HG03342 (cell line): Measurements from ENCODE around the gene CPVL.

Source experiments
- ATAC-seq: cut with Tn5 transposase; IDR thresholded peaks from one replicate; pipeline ENCODE4 v1.9.1; 2021; ENCODE audit warnings: mild to moderate bottlenecking, moderate library complexity; ENCODE audit not compliant: unreplicated experiment

Gene CPVL

GRCh38 chr7:29053105-29053872 is 93.0 kb downstream of the CPVL start:
- no peak for ATAC-seq

- no peak for ATAC-seq
These were observed 99.4 kb downstream of the CPVL start for GRCh38 chr7:29046978-29047377.

GRCh38 chr7:29045258-29046086 is 100.9 kb downstream of the CPVL start:
- no peak for ATAC-seq

DNA sequence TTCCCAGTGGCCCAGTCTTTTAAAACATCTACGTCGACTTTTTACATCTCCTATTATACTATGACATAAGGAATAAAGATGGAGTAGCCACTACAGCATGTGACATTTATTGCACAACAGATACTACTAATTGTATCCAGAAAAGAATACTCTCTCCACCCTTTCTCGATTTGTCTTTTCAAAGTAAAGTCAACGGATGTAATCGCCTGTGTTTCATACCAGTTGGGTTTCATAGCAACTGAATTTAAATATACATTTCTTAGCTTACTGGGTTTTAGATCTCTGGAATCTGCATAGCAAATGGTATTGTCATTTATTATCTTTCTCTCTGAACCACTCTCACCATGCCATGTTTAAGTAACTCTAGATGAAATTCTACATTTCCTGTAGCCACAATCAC is 101.8 kb downstream of the CPVL start:
- ATAC-seq, result no peak

GRCh38 chr7:29043576-29043975 is 102.8 kb downstream of the CPVL start:
- ATAC-seq, result no peak

- ATAC-seq, result no peak
These were observed 103.5 kb downstream of the CPVL start for GRCh38 chr7:29042824-29043231.

GRCh38 chr7:29041991-29042390 is 104.3 kb downstream of the CPVL start:
- no peak for ATAC-seq

GRCh38 chr7:29040579-29040925 is 105.8 kb downstream of the CPVL start:
- no peak for ATAC-seq

GRCh38 chr7:29039821-29040578 is 106.3 kb downstream of the CPVL start:
- no peak for ATAC-seq

DNA sequence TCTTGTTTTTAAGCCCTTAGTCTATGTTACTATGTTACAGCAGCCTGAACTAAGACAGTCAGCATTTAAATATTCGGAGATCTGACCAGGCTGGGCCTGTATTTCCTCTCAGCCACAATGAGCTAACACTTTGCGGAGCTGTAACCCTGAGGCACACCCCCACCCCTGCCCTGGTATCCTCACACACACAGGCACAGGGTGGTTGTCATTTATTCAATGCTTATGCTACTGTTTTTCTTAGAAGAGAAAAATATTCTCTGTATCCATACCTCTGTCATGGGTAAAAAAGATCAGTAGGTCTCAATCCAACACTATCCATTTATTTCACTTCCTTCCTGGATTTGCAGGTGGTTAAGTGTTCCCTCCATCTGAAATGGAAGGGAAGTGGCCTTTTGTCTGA is 107.9 kb downstream of the CPVL start:
- ATAC-seq, result no peak

DNA sequence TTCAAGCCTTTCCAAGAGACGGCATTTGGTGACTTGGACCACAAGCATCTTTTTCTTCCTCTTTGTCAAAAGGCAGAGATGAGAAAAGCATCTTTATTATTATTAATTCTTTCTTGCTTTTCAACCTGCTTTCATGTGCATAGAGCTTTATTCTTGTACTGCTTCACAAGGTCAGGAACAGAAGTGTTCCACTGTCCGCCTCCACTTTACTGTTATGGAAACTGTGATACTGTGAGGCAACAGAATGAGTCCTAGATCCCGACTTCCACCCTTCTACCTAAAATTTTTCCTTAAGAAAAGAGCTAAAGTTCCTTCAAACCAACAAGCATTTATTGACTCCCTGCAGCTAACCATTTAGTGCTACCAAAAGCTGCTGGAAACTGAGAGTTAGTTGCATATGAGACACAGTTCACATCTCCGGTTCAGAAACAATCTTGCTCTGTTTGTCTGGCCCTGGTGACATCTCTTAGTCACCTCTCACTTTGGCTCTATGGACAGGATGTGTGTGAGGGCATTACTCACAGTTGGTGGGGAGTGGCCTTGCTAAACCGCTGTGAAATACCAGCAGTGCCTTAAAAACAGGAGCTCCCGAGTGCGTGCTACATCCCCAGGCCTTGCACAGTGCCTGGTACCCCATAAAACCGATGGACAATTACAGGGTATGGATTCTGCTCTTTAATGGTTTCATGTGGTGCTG is 111.1 kb downstream of the CPVL start:
- no peak for ATAC-seq

- ATAC-seq, result no peak
These were observed 112.8 kb downstream of the CPVL start for GRCh38 chr7:29033584-29033983.

GRCh38 chr7:29032146-29032545 is 114.2 kb downstream of the CPVL start:
- ATAC-seq, result no peak

DNA sequence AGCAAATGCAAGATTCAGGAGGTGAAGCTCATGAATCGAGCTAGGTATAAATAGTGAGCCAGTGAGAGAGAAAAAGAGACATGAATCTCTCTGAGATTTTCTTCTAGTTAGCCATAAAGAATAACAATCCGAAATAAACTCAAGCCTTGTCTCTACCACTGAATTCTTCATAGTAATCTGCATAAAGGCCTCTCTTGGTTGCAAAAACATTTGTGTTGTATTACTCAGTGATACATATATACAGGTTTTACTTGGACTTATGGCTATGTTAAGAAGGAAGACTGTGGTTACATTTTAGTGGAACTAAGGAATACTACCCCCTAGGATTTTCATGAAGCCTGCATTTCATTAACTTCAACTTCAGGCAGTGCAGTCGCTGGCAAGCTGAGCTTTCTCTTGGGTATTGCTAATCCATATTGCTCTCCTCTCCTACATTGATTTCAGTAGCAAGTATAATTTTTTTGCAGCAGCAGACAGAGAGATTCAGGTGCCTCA is 115.5 kb downstream of the CPVL start:
- no peak for ATAC-seq

DNA sequence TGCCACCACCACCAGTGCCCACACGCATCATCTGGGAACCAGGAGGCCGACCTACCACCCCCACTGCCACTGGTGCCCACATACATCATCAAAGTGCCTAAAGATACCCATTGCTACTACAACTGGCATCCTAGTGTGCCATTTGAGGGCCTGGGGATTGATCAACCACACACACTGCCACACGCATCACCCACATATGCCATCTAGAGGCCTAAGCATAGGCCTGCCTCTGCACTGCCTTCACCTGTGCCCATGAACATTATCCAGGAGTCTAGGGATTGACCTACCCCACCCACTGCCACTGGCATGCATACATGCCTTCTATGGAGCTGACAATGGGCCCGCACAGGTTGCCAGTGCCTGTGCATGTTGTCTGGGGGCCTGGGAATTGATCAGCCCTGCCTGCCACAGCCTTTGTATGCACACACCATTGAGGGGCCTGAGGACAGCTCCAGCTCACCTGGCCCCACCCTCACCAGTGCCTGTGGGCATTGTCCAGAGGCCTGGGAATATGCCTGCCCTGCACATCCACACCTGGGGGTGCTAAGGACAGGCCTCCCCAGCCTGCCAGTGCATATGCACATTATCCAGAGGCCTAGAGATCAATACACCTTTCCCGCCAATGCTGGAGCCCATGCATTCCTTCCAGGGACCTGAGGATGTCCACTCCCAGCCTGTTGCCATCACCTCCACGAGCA is 123.9 kb downstream of the CPVL start:
- no peak for ATAC-seq

GRCh38 chr7:29019896-29020295 is 126.4 kb downstream of the CPVL start:
- no peak for ATAC-seq

DNA sequence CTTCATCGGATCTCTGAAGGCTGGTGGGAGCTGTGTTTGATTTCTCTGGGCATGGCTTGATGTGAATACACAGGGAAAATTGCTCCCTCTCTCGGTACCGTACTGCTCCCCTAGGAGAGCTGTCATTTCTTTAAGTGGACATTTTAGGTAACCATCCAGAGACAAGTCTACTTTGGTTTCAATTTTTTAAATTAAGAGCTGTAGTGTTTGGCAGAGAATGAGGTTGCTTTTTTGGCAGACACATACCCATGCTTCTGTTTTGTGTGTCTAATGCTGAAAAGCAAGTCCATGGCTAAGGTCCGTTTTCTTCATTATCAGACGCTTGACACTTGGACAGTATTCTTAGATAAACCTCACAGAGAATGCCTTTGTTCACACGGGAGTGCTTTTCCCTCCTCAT is 127.0 kb downstream of the CPVL start:
- ATAC-seq, result no peak

DNA sequence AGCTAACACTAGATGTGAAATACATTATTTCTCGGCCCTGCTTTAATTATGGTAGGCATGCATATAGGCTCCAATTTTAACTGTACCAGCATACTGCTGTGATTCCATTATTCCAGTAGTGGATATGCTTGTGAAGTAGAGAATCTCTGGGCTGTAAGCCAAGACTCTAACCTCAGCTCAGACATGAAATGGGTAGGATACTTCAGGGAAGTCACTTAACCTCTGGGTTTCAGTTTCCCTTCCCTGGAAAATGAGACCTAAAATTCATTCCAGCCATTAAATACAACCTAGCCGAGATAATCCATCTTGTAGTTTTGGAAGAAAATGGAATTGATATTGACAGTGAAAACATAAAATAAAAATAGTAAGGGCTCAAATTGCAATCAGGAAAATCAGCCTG is 128.6 kb downstream of the CPVL start:
- ATAC-seq, result no peak

DNA sequence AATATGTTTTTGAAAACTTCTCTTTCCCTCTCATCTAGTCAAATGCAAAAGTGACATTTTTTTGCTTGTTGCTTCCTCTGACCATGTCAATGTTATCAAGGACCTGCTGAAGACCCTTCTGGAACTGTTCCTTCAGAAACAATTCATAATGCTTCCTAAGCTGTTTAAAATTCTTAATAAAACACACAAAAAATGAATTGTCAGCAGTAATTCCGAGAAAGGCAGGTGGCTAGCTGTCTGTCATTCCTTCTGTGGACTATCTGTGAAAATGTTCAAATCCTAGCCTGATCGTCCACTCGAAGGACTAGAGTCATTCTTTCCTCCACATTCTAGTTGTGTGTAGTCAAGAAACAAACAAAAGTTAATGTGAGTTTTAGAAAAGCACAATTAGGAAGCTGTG is 131.6 kb downstream of the CPVL start:
- ATAC-seq, result no peak

- no peak for ATAC-seq
These were observed 132.4 kb downstream of the CPVL start for GRCh38 chr7:29013931-29014330.
